Esophagus squamous epithelium (tissue), 4 donors: ENCODE results near the gene EOMES.

ENCODE experiments used
- POLR2A ChIP-seq, 4 donors: fragments of 450-650 bp; IDR thresholded peaks; one replicate each; pipeline ENCODE4 v1.6.1; 2017; ENCODE audit warnings: antibody characterized with exemption in 4 of 4, mild to moderate bottlenecking in 4 of 4, moderate library complexity in 3 of 4
- TF ChIP-seq, protein P1 (sequence below), 6 experiments: fragments of 450-650 bp in 4 of 6; fragments of 200-600 bp in 2 of 6; sonication (generic) in 2 of 6; IDR thresholded peaks; one replicate each; pipeline ENCODE4 v1.5.1; 2016 to 2019; ENCODE audit warnings: antibody characterized with exemption in 6 of 6, mild to moderate bottlenecking in 4 of 6, moderate library complexity in 4 of 6

DNA sequence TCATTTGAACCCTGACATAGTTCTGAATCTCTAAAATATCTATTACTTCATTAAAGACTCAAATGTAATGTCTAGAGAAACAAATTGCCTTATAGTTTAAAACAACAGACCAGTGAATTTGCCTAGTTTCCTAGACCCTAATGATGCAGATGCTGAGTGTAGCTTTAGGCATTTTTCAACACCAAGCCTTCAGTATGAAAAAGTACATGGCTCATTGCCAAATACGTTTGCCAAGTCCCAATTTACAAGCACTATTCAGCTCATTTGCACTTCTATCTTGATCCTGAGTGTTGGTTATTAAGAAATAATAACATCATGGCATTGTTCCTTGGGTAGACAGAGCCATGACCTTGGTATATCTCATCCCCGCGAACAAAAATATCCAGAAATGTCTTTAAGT, 46.8 kb downstream of the EOMES start:
- TF ChIP-seq, protein P1, sequence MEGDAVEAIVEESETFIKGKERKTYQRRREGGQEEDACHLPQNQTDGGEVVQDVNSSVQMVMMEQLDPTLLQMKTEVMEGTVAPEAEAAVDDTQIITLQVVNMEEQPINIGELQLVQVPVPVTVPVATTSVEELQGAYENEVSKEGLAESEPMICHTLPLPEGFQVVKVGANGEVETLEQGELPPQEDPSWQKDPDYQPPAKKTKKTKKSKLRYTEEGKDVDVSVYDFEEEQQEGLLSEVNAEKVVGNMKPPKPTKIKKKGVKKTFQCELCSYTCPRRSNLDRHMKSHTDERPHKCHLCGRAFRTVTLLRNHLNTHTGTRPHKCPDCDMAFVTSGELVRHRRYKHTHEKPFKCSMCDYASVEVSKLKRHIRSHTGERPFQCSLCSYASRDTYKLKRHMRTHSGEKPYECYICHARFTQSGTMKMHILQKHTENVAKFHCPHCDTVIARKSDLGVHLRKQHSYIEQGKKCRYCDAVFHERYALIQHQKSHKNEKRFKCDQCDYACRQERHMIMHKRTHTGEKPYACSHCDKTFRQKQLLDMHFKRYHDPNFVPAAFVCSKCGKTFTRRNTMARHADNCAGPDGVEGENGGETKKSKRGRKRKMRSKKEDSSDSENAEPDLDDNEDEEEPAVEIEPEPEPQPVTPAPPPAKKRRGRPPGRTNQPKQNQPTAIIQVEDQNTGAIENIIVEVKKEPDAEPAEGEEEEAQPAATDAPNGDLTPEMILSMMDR (IDR thresholded peaks at IDR 0.05): no peak
- TF ChIP-seq POLR2A (IDR thresholded peaks at IDR 0.05): no peak
